Tibial nerve (tissue), 4 donors: ENCODE results near the gene PPP1CB.

Source experiments
- CTCF ChIP-seq, 5 experiments: fragments of 200-600 bp in 3 of 5; fragments of 450-650 bp in 2 of 5; sonication (generic) in 3 of 5; IDR thresholded peaks; one replicate each; pipeline ENCODE4 v1.5.1; 2016 to 2019; ENCODE audit warnings: antibody characterized with exemption in 5 of 5, mild to moderate bottlenecking in 3 of 5, moderate library complexity in 2 of 5
- EP300 ChIP-seq, 2 donors: sonication (generic); formaldehyde crosslinking; IDR thresholded peaks; one replicate each; pipeline ENCODE4 v1.6.1; 2017; ENCODE audit warnings: antibody characterized with exemption in 2 of 2, mild to moderate bottlenecking in 1 of 2
- POLR2A ChIP-seq, 2 donors: fragments of 450-650 bp; IDR thresholded peaks; one replicate each; pipeline ENCODE4 v1.6.1; 2017; ENCODE audit warnings: antibody characterized with exemption in 2 of 2, mild to moderate bottlenecking in 2 of 2, moderate library complexity in 2 of 2

- TF ChIP-seq EP300 (IDR thresholded peaks at IDR 0.05) (no peak), CTCF (IDR thresholded peaks at IDR 0.05) (no peak), POLR2A (IDR thresholded peaks at IDR 0.05) (no peak)
Observed at GRCh38 chr2:28702878-28703277, 48.8 kb upstream of the PPP1CB start.
